ENCODE results near the gene PLCB2.

PLCB2 gene

GRCh38 chr15:40250771-40251483 is 56.8 kb downstream of the PLCB2 start:
- H3K27ac ChIP-seq (replicated peaks): no peak overlapping the region
- DNase-seq (ENCODE audit: low read depth in 1 of 2, low spot score in 1 of 2): no peak
- no peak for TF ChIP-seq GABPA (IDR thresholded peaks at IDR 0.05; ENCODE audit: low read depth)
- no peak overlapping the region for H3K4me3 ChIP-seq (replicated peaks; ENCODE audit: insufficient read depth, low read length)
- peaks cover 9% of the 10 kb centered on the region for H3K27me3 ChIP-seq (ENCODE audit: insufficient read depth, poor library complexity, severe bottlenecking)

DNA sequence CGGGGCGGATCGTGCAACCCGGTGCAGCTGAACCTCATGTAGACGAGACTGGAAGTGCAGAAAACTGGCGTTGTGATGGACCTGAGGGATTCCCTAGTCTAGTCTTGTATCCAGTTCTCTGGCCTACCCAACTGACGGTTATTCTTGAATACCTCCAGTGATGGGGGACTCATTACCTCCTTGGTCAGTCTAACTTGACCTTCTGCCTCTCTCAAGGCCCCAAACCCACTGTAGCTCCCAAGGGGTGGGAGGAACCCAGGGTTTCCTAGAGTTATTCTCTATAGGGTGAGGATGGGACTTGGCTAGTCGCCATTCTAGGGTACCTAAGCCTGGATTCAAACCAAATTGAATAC is 57.5 kb downstream of the PLCB2 start:
- DNase-seq (ENCODE audit: low read depth in 1 of 2, low spot score in 1 of 2): no peak
- Histone ChIP-seq H3K4me3 (replicated peaks; ENCODE audit: insufficient read depth, low read length) (no peak overlapping the region), H3K27me3 (ENCODE audit: insufficient read depth, poor library complexity, severe bottlenecking) (peaks cover 9% of the 10 kb centered on the region), H3K27ac (replicated peaks) (no peak overlapping the region)
- TF ChIP-seq, protein P1, sequence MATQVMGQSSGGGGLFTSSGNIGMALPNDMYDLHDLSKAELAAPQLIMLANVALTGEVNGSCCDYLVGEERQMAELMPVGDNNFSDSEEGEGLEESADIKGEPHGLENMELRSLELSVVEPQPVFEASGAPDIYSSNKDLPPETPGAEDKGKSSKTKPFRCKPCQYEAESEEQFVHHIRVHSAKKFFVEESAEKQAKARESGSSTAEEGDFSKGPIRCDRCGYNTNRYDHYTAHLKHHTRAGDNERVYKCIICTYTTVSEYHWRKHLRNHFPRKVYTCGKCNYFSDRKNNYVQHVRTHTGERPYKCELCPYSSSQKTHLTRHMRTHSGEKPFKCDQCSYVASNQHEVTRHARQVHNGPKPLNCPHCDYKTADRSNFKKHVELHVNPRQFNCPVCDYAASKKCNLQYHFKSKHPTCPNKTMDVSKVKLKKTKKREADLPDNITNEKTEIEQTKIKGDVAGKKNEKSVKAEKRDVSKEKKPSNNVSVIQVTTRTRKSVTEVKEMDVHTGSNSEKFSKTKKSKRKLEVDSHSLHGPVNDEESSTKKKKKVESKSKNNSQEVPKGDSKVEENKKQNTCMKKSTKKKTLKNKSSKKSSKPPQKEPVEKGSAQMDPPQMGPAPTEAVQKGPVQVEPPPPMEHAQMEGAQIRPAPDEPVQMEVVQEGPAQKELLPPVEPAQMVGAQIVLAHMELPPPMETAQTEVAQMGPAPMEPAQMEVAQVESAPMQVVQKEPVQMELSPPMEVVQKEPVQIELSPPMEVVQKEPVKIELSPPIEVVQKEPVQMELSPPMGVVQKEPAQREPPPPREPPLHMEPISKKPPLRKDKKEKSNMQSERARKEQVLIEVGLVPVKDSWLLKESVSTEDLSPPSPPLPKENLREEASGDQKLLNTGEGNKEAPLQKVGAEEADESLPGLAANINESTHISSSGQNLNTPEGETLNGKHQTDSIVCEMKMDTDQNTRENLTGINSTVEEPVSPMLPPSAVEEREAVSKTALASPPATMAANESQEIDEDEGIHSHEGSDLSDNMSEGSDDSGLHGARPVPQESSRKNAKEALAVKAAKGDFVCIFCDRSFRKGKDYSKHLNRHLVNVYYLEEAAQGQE (IDR thresholded peaks at IDR 0.05; ENCODE audit: insufficient replicate concordance, low read depth): no peak
- TF ChIP-seq, protein P2, sequence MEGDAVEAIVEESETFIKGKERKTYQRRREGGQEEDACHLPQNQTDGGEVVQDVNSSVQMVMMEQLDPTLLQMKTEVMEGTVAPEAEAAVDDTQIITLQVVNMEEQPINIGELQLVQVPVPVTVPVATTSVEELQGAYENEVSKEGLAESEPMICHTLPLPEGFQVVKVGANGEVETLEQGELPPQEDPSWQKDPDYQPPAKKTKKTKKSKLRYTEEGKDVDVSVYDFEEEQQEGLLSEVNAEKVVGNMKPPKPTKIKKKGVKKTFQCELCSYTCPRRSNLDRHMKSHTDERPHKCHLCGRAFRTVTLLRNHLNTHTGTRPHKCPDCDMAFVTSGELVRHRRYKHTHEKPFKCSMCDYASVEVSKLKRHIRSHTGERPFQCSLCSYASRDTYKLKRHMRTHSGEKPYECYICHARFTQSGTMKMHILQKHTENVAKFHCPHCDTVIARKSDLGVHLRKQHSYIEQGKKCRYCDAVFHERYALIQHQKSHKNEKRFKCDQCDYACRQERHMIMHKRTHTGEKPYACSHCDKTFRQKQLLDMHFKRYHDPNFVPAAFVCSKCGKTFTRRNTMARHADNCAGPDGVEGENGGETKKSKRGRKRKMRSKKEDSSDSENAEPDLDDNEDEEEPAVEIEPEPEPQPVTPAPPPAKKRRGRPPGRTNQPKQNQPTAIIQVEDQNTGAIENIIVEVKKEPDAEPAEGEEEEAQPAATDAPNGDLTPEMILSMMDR (IDR thresholded peaks at IDR 0.05; ENCODE audit: insufficient read depth, low read length): no peak
- TF ChIP-seq GABPA (IDR thresholded peaks at IDR 0.05; ENCODE audit: low read depth): no peak
- TF ChIP-seq POLR2AphosphoS5 (IDR thresholded peaks at IDR 0.05; ENCODE audit: low read depth): no peak
- TF ChIP-seq SPI1 (IDR thresholded peaks at IDR 0.05; ENCODE audit: borderline replicate concordance, low read depth): no peak

DNA sequence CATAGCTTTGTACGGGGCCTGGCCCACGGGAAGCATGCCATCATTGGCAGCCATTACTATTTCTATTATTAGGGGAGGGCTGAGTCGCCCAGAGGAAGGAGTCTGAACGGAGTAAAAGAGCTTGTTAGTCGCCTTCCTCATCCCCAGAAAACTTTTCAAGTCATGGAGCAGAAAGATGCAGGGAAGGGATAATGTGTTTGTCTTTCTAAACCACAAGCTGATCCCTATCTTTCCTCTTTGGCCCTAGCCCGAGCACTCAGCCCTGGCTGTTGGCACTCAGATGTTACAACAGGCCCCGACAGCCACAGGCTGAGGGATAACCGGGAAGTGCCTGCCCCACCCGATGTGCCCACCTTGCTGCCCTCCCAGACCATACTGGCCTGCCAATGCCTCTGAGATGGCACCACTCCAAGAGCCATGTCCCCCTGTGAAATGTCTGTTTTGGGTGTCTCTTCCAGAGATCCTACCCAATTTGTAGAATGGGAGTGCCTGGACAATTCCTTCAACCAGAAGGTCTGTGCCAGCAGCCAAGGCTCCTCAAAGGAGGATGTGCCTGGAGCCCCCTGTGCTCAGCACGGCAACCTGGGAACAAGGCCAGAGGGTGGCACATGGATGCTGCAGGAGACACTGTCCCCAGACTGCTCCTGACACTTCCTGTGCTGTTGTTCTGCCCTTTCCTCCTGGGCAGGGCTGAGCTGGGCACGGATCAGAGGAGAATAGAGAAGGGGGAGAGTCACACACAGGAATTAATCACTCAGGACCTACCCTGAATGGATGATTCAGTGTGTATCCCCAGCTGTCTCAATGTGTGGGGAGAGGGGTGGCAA is 58.0 kb downstream of the PLCB2 start:
- no peak overlapping the region for H3K27ac ChIP-seq (replicated peaks)
- H3K4me3 ChIP-seq (replicated peaks; ENCODE audit: insufficient read depth, low read length): no peak overlapping the region
- DNase-seq (ENCODE audit: low read depth in 1 of 2, low spot score in 1 of 2): no peak
- TF ChIP-seq, protein P2 (IDR thresholded peaks at IDR 0.05; ENCODE audit: insufficient read depth, low read length): no peak
- TF ChIP-seq, protein P1 (IDR thresholded peaks at IDR 0.05; ENCODE audit: insufficient replicate concordance, low read depth): no peak
- TF ChIP-seq GABPA (IDR thresholded peaks at IDR 0.05; ENCODE audit: low read depth): no peak
- TF ChIP-seq SPI1 (IDR thresholded peaks at IDR 0.05; ENCODE audit: borderline replicate concordance, low read depth): no peak
- no peak for TF ChIP-seq POLR2AphosphoS5 (IDR thresholded peaks at IDR 0.05; ENCODE audit: low read depth)
- peaks cover 9% of the 10 kb centered on the region for H3K27me3 ChIP-seq (ENCODE audit: insufficient read depth, poor library complexity, severe bottlenecking)

GRCh38 chr15:40248006-40248783 is 59.5 kb downstream of the PLCB2 start:
- TF ChIP-seq, protein P2 (IDR thresholded peaks at IDR 0.05; ENCODE audit: insufficient read depth, low read length): no peak
- TF ChIP-seq SPI1 (IDR thresholded peaks at IDR 0.05; ENCODE audit: borderline replicate concordance, low read depth) (no peak), GABPA (IDR thresholded peaks at IDR 0.05; ENCODE audit: low read depth) (no peak)
- DNase-seq (ENCODE audit: low read depth in 1 of 2, low spot score in 1 of 2): no peak
- Histone ChIP-seq H3K27ac (replicated peaks) (no peak overlapping the region), H3K4me3 (replicated peaks; ENCODE audit: insufficient read depth, low read length) (no peak overlapping the region), H3K27me3 (ENCODE audit: insufficient read depth, poor library complexity, severe bottlenecking) (peaks cover 4% of the 10 kb centered on the region)
